Stimulated activated CD4-positive, alpha-beta T cell treated with anti-CD3 and anti-CD28 coated beads, Interleukin-4, amount 100 ng/mL, for 1 hour (primary cell): Measurements from ENCODE around the gene DDX19B.
A peak's percentile ranks its signal among the peaks of the same experiment; 100 is the strongest.

ENCODE experiments used
- DNase-seq: peaks from one replicate; pipeline ENCODE4 v3.0.0-alpha.2; 2020

DDX19B gene

GRCh38 chr16:70364399-70364798 lies 65.4 kb downstream of the DDX19B start:
- DNase-seq = no peak

DNA sequence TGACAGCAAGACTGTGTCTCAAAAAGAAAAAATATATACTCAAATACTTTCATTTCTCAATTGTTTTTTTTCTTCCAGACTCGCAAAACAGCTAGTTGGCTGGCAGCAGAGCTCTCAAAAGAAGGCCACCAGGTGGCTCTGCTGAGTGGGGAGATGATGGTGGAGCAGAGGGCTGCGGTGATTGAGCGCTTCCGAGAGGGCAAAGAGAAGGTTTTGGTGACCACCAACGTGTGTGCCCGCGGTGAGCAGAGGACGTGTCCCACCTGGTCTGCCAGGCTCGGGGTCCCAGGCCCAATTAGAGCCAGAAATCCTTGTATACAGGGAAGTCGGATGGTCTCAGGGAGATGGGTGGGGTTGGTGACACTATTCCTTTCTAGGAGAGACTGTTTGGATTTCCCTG lies 71.2 kb downstream of the DDX19B start:
- peak; percentile 37 for DNase-seq

DNA sequence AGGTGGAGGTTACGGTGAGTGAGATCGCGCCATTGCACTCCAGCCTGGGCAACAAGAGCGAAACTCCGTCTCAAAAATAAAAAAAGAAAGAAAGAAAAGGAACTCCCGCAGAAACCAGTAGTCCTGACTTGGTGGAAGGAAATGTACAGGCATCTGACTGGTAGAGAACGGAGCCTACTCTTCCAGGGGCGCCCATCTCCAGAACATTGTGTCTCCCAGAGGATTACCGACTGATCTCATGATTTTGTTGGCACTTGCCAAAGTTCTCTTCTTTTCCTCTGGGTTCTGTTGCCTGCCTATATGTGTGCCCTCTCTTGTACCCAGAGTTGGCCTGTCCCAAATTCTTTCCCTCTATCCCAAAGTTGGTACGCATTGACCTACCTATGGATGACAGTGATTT lies 71.9 kb downstream of the DDX19B start:
- no peak for DNase-seq

DNA sequence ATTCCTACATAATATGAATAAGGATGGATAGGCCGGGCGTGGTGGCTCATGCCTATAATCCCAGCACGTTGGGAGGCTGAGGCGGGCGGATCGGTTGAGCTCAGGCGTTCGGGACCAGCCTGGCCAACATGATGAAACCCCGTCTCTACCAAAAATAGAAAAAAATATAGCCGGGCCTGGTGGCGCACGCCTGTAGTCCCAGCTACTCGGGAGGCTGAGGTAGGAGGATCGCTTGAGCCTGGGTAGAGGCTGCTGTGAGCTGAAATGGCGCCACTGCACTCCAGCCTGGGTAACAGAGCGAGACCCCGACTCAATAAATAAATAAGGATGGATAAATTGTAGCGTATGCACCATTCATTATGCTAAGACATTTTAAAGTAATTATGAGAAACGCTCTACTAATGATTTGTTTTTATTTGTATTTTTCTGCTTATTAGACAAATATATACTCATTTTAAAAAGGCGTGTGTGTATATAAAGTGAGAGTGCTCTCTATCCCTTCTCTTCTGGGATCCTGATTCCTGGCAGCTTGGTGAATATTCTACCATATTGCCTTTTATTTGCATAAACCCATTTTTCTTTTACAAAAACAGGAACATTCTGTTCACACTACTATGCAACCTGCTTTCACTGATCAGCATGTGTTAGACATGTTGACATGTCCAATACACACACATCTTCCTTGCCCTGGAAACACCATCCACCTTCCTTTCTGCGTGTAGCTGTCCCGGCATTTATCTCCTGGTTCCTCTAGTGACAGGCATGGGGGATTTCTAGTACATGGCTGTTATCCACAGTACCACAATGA lies 74.1 kb downstream of the DDX19B start:
- no peak for DNase-seq

DNA sequence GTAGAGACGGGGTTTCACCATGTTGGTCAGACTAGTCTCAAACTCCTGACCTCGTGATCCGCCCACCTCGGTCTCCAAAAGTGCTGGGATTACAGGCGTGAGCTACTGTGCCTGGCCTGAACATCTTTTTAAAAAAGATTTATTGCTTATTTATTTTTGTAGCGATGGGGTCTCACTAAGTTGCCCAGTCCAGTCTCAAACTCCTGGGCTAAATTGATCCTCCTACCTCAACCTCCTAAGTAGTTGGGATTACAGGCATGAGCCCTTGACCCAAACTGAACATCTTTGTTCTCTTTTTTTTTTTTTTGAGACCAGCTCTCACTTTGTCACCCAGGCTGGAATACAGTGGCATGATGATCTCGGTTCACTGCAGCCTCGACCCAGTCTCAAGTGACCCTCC lies 75.2 kb downstream of the DDX19B start:
- no peak for DNase-seq

- DNase-seq = no peak
Observed at GRCh38 chr16:70375636-70376611, 76.9 kb downstream of the DDX19B start.

GRCh38 chr16:70377782-70378181 lies 78.8 kb downstream of the DDX19B start:
- no peak for DNase-seq

- no peak for DNase-seq
Observed at GRCh38 chr16:70378869-70379493, 80.0 kb downstream of the DDX19B start.

DNA sequence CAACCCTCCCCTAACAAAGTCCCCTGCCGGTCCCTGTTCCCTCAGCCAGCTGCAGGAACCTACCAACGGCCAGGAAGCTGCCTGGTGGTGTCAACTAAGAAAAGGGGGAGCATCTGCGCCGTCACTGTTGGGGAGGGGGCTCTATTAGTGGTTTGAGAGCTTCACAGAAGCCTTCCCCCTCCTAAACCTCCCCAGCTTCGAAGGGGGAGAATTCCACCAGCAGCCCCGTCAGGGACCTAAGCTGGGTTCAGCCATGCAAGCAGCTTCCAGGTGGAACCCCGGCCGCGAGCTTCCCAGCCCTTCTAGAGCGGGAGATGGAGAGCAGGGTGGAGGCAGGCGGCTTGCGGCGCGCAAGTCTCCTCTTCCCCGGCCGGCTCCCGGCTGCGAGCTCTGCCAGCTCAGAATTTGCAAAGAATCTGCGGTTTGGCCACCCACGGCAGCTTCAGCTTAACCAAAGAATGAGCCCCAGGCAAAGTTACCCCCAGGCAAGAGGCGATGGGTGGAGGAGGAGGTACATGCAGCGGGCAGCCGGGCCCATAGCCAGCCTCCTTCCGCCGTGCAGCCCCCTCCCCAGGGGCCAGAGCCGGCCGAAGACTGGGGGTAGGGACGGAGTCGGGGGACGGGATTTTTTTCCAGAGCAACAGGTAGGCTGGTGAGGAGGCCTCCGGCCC lies 81.4 kb downstream of the DDX19B start:
- DNase-seq = peak; percentile 79

DNA sequence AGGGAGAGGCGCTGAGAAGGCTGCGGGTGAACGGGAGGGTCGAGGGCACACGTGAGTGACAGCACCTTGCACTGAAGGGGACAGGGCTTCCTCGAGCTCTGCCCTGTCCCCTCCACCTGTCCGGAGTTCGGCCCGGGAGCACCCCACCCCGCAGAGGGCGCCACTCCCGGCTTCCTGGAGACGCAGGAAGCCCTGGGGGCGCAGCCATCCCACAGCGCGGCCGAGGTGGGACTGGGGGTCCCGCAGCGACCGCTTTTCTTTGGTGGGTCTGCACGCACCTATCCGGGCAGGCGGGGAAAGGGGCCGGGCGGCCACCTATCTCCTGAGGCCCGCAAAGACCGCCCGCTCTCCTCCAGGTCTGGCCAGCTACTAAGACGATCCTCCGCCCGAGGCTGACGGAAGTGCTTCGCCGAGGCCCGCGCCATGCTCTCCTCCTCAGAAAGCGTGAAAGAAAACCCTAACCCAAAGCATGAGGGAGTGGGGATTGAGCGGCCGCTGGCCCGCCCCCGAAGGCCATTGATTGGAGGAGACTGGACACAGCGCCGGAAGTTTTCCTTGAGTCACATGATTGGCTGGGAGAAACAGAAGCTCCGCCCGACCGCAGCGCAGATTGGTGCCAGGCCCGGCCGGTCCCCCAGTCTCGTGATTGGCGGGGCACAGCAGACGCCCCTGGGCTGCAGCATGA lies 82.1 kb downstream of the DDX19B start:
- DNase-seq = peak; percentile 95

DNA sequence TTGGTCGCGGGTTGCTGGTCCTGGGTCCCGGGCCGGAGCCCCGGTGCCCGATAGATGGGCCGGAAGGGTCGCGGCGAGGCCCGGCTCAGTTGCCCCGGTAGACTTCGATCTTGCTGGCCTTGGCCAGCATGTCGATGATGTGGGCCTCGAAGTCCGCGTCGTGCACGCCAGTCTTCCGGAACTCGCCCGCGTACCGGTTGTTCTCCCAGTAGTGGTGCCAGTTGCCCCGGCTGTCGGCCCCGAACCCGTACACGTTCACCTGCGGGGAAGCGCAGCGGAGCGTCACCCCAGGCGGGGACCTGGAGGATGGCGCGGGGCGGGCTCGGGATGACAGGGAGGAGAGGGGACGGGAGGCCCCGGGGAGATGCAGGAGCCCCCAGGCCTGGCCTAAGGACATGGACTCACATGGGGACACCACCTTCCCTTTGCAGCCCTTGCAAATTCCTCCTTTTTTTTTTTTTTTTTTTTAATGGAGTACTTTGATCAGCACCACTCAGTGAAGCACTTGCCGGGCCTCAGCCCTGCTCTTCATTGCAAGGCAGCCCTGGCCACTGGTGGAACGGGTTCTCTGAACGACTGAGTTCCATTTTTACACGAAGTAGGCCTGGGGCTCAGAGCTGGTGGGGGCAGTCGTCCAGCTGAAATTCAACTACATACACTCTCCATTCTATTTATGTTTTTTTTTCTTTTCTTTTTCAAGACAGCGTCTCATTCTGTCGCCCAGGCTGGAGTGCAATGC lies 82.8 kb downstream of the DDX19B start:
- DNase-seq = no peak

DNA sequence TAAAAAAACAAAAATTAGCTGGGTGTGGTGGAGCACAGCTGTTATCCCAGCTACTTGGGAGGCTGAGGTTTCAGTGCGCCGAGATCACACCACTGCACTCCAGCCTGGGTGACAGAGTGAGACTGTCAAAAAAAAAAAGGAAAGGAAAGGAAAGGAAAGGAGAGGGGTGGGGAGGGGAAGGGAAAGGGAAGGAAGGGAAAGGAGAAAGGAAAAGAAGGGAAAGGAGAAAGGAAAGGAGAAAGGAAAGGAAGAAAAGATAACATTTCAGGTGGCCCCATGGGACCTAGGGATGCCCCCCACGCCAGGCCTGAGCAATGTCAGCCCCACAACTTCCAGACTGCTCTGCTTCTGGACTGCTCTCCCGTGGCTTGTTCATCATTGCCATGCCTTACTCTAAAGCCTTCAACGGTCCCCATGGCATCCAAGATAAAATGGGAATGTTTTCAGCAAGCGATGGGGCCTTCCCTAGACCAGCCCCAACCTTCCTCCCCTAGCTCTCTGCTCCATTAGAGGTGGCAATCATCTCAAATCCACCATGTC lies 84.5 kb downstream of the DDX19B start:
- DNase-seq = no peak
